H1 (cell line): Measurements from ENCODE around the gene SBNO2. TPM values are rescaled to one million over a fixed set of nuclear protein-coding genes. Genes with fewer than 3 reads are reported as not detected.

ENCODE experiments used
- CTCF ChIA-PET: fragments of 300-600 bp; sonication (Branson Sonifier 250); formaldehyde crosslinking; loops from one replicate; lab custom pipeline; 2021; ENCODE audit not compliant: partially characterized antibody; lab: Charles Lee
- POLR2A ChIA-PET: fragments of 300-600 bp; sonication (Branson Sonifier 250); formaldehyde crosslinking; loops from one replicate; lab custom pipeline; 2021; ENCODE audit warnings: inconsistent platforms; ENCODE audit not compliant: partially characterized antibody; lab: Charles Lee
- DNase-seq, 2 experiments: peaks; one replicate each; pipeline versions ENCODE4 v3.0.0 to v3.0.0-alpha.2; 2010 to 2022; ENCODE audit warnings: low spot score in 2 of 2, low read depth in 1 of 2, mixed read lengths in 1 of 2
- FAIRE-seq: peaks from 2 replicates; lab custom pipeline; 2011; peaks lifted over from hg19 to GRCh38; lab: Jason Lieb, UNC
- H2AFZ ChIP-seq: 2 replicates; pipeline ENCODE4 v1.8.1; 2012; ENCODE audit warnings: low read length, inconsistent platforms
- H2AK5ac ChIP-seq: 2 replicates; pipeline ENCODE4 v1.6.1; 2013; ENCODE audit warnings: low read depth, low read length
- H2BK120ac ChIP-seq: replicated peaks from 2 replicates; pipeline ENCODE3; 2013; ENCODE audit warnings: low read depth, low read length, inconsistent platforms
- H2BK12ac ChIP-seq: 2 replicates; pipeline ENCODE4 v1.6.1; 2013; ENCODE audit warnings: low read depth, low read length
- H2BK15ac ChIP-seq: 2 replicates; pipeline ENCODE4 v1.6.1; 2013; ENCODE audit warnings: low read length
- H2BK20ac ChIP-seq: 2 replicates; pipeline ENCODE4 v1.6.1; 2013; ENCODE audit warnings: low read length
- H2BK5ac ChIP-seq: 2 replicates; pipeline ENCODE4 v1.6.1; 2013; ENCODE audit warnings: low read depth, low read length
- H3K14ac ChIP-seq: 2 replicates; pipeline ENCODE4 v1.6.1; 2013; ENCODE audit warnings: inconsistent platforms; ENCODE audit not compliant: insufficient read length
- H3K18ac ChIP-seq: 2 replicates; pipeline ENCODE4 v1.6.1; 2013; ENCODE audit warnings: low read length; ENCODE audit errors: extremely low read depth
- H3K23ac ChIP-seq: 2 replicates; pipeline ENCODE4 v1.6.1; 2013; ENCODE audit warnings: inconsistent platforms; ENCODE audit not compliant: insufficient read length
- H3K23me2 ChIP-seq: 2 replicates; pipeline ENCODE4 v1.6.1; 2013; ENCODE audit warnings: low read depth, low read length
- H3K27ac ChIP-seq: 2 replicates; pipeline ENCODE4 v1.6.1; 2011; ENCODE audit warnings: low read depth, low read length, inconsistent platforms
- H3K27me3 ChIP-seq, 4 experiments: replicated peaks in 1 of 4; 1 replicate in 1 of 4; 2 replicates in 3 of 4; pipeline versions ENCODE4 v1.6.1 to v1.8.1; 2011 to 2013; ENCODE audit warnings: low read length in 3 of 4, mild to moderate bottlenecking in 3 of 4, inconsistent platforms in 2 of 4, mixed read lengths in 2 of 4, moderate library complexity in 1 of 4; ENCODE audit not compliant: control insufficient read depth in 3 of 4, insufficient read depth in 3 of 4; ENCODE audit errors: extremely low read depth in 1 of 4
- H3K36me3 ChIP-seq, 4 experiments: 2 replicates each; pipeline versions ENCODE4 v1.6.1 to v1.8.1; 2011 to 2013; ENCODE audit warnings: mild to moderate bottlenecking in 4 of 4, low read length in 3 of 4, moderate library complexity in 2 of 4, control low read depth in 1 of 4, inconsistent platforms in 1 of 4; ENCODE audit not compliant: insufficient read depth in 4 of 4, control insufficient read depth in 2 of 4
- H3K4ac ChIP-seq: replicated peaks from 2 replicates; pipeline ENCODE3; 2013; ENCODE audit warnings: low read length, low read depth, mixed read lengths, inconsistent platforms; ENCODE audit not compliant: insufficient read length
- H3K4me1 ChIP-seq, 4 experiments: replicated peaks in 1 of 4; 1 replicate in 1 of 4; 2 replicates in 3 of 4; pipeline versions ENCODE4 v1.6.1 to v1.8.1; 2011 to 2013; ENCODE audit warnings: low read length in 3 of 4, inconsistent platforms in 2 of 4, mixed read lengths in 1 of 4; ENCODE audit not compliant: insufficient read depth in 4 of 4, control insufficient read depth in 3 of 4
- H3K4me2 ChIP-seq, 2 experiments: 2 replicates each; pipeline versions ENCODE4 v1.6.1 to v1.8.1; 2011 to 2013; ENCODE audit warnings: low read depth in 2 of 2, low read length in 2 of 2, control low read depth in 1 of 2, inconsistent platforms in 1 of 2, mild to moderate bottlenecking in 1 of 2; ENCODE audit not compliant: insufficient read depth in 1 of 2
- H3K4me3 ChIP-seq, 4 experiments: fragments of 200-600, 300-600 bp in 1 of 4; sonication (generic), shearing (Covaris generic), sonication (Bioruptor Twin) in 1 of 4; 2 replicates each; pipeline versions ENCODE4 v1.5.1 to v1.8.1; 2011 to 2016; ENCODE audit warnings: low read length in 4 of 4, low read depth in 3 of 4, control low read depth in 2 of 4, inconsistent platforms in 2 of 4, mild to moderate bottlenecking in 2 of 4, mixed read lengths in 1 of 4, moderate library complexity in 1 of 4; ENCODE audit not compliant: insufficient read depth in 2 of 4; ENCODE audit errors: extremely low read depth in 1 of 4
- H3K56ac ChIP-seq: replicated peaks from 2 replicates; pipeline ENCODE3; 2013; ENCODE audit warnings: low read depth, mild to moderate bottlenecking, mixed read lengths, low read length, inconsistent platforms; ENCODE audit not compliant: insufficient read length
- H3K79me1 ChIP-seq: 2 replicates; pipeline ENCODE4 v1.6.1; 2013; ENCODE audit warnings: low read depth, low read length, control low read depth
- H3K79me2 ChIP-seq, 2 experiments: 2 replicates each; pipeline versions ENCODE4 v1.6.1 to v1.8.1; 2012 to 2013; ENCODE audit warnings: low read length in 2 of 2, mild to moderate bottlenecking in 2 of 2, inconsistent platforms in 1 of 2; ENCODE audit not compliant: insufficient read depth in 2 of 2, control insufficient read depth in 1 of 2
- H3K9ac ChIP-seq, 4 experiments: replicated peaks in 1 of 4; 1 replicate in 1 of 4; 2 replicates in 3 of 4; pipeline versions ENCODE4 v1.6.1 to v1.8.1; 2011 to 2013; ENCODE audit warnings: low read depth in 3 of 4, low read length in 3 of 4, control low read depth in 2 of 4, mild to moderate bottlenecking in 2 of 4, moderate library complexity in 2 of 4, inconsistent platforms in 1 of 4; ENCODE audit errors: extremely low read depth in 1 of 4
- H3K9me3 ChIP-seq, 2 experiments: 2 replicates each; pipeline versions ENCODE4 v1.6.1 to v1.8.1; 2012 to 2013; ENCODE audit warnings: mild to moderate bottlenecking in 2 of 2, moderate library complexity in 2 of 2, control low read depth in 1 of 2, inconsistent platforms in 1 of 2, low read depth in 1 of 2, low read length in 1 of 2, mixed read lengths in 1 of 2; ENCODE audit not compliant: insufficient read depth in 2 of 2
- H4K20me1 ChIP-seq, 2 experiments: replicated peaks in 1 of 2; 2 replicates each; pipeline versions ENCODE3 to v1.8.1; 2011 to 2013; ENCODE audit warnings: inconsistent platforms in 2 of 2, low read length in 2 of 2, mild to moderate bottlenecking in 1 of 2; ENCODE audit not compliant: insufficient read depth in 2 of 2, control insufficient read depth in 1 of 2
- H4K5ac ChIP-seq: 2 replicates; pipeline ENCODE4 v1.6.1; 2013; ENCODE audit warnings: low read length, low read depth, mixed read lengths, inconsistent platforms; ENCODE audit not compliant: insufficient read length
- H4K8ac ChIP-seq: 2 replicates; pipeline ENCODE4 v1.8.0; 2013; ENCODE audit warnings: mild to moderate bottlenecking, moderate library complexity, low read length, inconsistent platforms; ENCODE audit not compliant: insufficient read depth; ENCODE audit errors: extremely low read depth
- H4K91ac ChIP-seq: replicated peaks from 2 replicates; pipeline ENCODE3; 2013; ENCODE audit warnings: low read length, mixed read lengths, inconsistent platforms; ENCODE audit not compliant: insufficient read length
- E2F6 ChIP-seq: IDR thresholded peaks from 2 replicates; pipeline ENCODE4 v1.6.1; 2012; ENCODE audit warnings: inconsistent platforms
- EZH2 ChIP-seq: fragments of 200-600 bp; sonication (generic); IDR thresholded peaks from 2 replicates; pipeline ENCODE4 v1.7.1; 2012; ENCODE audit warnings: low read depth, mild to moderate bottlenecking, moderate library complexity, low read length, inconsistent platforms; ENCODE audit not compliant: severe bottlenecking
- HDAC6 ChIP-seq: IDR thresholded peaks from one replicate; pipeline ENCODE4 v1.7.1; 2012; ENCODE audit warnings: low read depth, mild to moderate bottlenecking, inconsistent platforms, low read length, moderate library complexity
- JUND ChIP-seq: IDR thresholded peaks from 2 replicates; pipeline ENCODE4 v1.6.1; 2011; ENCODE audit warnings: mild to moderate bottlenecking, improper control_type of control experiment, low read length
- KDM1A ChIP-seq: fragments of 200-600, 300-600 bp; sonication (generic); IDR thresholded peaks from 2 replicates; pipeline ENCODE4 v1.7.1; 2016; ENCODE audit warnings: mild to moderate bottlenecking, low read length, borderline replicate concordance
- KDM5A ChIP-seq: fragments of 200-600 bp; IDR thresholded peaks from 2 replicates; pipeline ENCODE4 v1.7.1; 2012; ENCODE audit warnings: mild to moderate bottlenecking, low read length, inconsistent platforms, mixed read lengths
- PHF8 ChIP-seq: fragments of 200-600 bp; sonication (generic); conservative IDR thresholded peaks from 2 replicates; pipeline ENCODE4 v1.7.1; 2012; ENCODE audit warnings: low read depth, mild to moderate bottlenecking, inconsistent platforms, low read length, moderate library complexity
- POLR2AphosphoS5 ChIP-seq: IDR thresholded peaks from 2 replicates; pipeline ENCODE4 v1.6.1; 2011; ENCODE audit warnings: low read depth, low read length
- SIRT6 ChIP-seq: IDR thresholded peaks from one replicate; pipeline ENCODE4 v1.7.1; 2012; ENCODE audit warnings: low read length, inconsistent platforms
- SP1 ChIP-seq: IDR thresholded peaks from 2 replicates; pipeline ENCODE4 v1.6.1; 2011; ENCODE audit warnings: low read depth, low read length
- SP2 ChIP-seq: IDR thresholded peaks from 2 replicates; pipeline ENCODE4 v1.6.1; 2012; ENCODE audit warnings: mild to moderate bottlenecking, low read length, inconsistent platforms
- TAF7 ChIP-seq: optimal IDR thresholded peaks from 2 replicates; pipeline ENCODE3; 2011; ENCODE audit warnings: low read depth, mild to moderate bottlenecking, inconsistent platforms, low read length, moderate library complexity, borderline replicate concordance
- WGBS, 2 experiments: shearing (Covaris generic) in 1 of 2; methylation state at CpG; one replicate each; pipeline versions ENCODE4 v1.1.6 to v1.1.7; 2013 to 2015; ENCODE audit warnings: low lambda C conversion rate in 2 of 2, mixed read lengths in 2 of 2, inconsistent platforms in 1 of 2, low coverage in 1 of 2, missing lambda C conversion rate in 1 of 2; ENCODE audit not compliant: insufficient replicate concordance in 2 of 2, insufficient coverage in 1 of 2, insufficient read length in 1 of 2; ENCODE audit errors: extremely low coverage in 1 of 2, missing lambda C conversion rate in 1 of 2; 5-methylcytosine and 5-hydroxymethylcytosine counted together
- polyA plus RNA-seq, 7 experiments: library from polyadenylated mRNA; depleted of rRNA in 3 of 7; stranded (reverse) in 5 of 7; unstranded in 2 of 7; fragments of >200 nt in 5 of 7; fragments of 200-250 nt in 2 of 7; gene quantifications; 1 replicate in 5 of 7; 2 replicates in 1 of 7; 4 replicates in 1 of 7; pipeline versions ENCODE4 v1.2.1 to v1.2.3, GENCODE V29; 2011 to 2013; ENCODE audit warnings: missing spikeins in 2 of 7, mixed read lengths in 2 of 7
- total RNA-seq: library from RNA; stranded (reverse); fragmentation: NEBNext Ultra II Directional; extraction: Animal tissue kit (Norgen Biotek cat#: 25700); gene quantifications from 2 replicates; pipeline ENCODE4 v1.2.1, GENCODE V29; 2021

Gene SBNO2
- total and polyA plus RNA-seq, 2 of the 8 experiments (the other 6 are each of a cell fraction or from before 2014, with no cell fraction given), result 12.2 to 31.4 TPM

- POLR2A ChIA-PET, result interaction anchor here (1.7 kb wide), 1 partner anchor 12 kb away, joined by 8 read pairs; no protein-coding TSS in a partner anchor
- Histone ChIP-seq H3K14ac (no peak overlapping the region), H3K79me2 (no peaks in the 10 kb centered on the region), H3K18ac (no peak overlapping the region), H3K9me3 (no peaks in the 10 kb centered on the region), H3K27me3 (no peaks in the 10 kb centered on the region), H3K27ac (no peak overlapping the region), H3K4me3 (no peak overlapping the region), H2BK20ac (no peak overlapping the region), H3K56ac (no peak overlapping the region), H2BK15ac (no peak overlapping the region), H2BK12ac (no peak overlapping the region), H2AFZ (no peak overlapping the region), H3K79me1 (peaks cover 5% of the 10 kb centered on the region), H3K4me2 (no peak overlapping the region), H2AK5ac (no peak overlapping the region), H4K8ac (no peak overlapping the region), H3K9ac (no peak overlapping the region), H4K91ac (no peak overlapping the region), H3K23me2 (no peaks in the 10 kb centered on the region), H2BK5ac (no peak overlapping the region), H3K23ac (no peak overlapping the region), H3K4me1 (peaks cover 0 to 5% (median 0%) of the 10 kb centered on the region in 4 experiments; a peak in 3 of 7 replicates), H3K4ac (no peak overlapping the region), H4K20me1 (peaks cover 1 to 12% of the 10 kb centered on the region in 2 experiments), H2BK120ac (no peak overlapping the region), H3K36me3 (peaks cover 0 to 47% (median 7%) of the 10 kb centered on the region in 4 experiments; a peak in 3 of 8 replicates), H4K5ac (no peak overlapping the region)
- DNase-seq (no peak), FAIRE-seq (no peak)
- CTCF ChIA-PET, result interaction anchor here (0.5 to 8.9 kb wide), 4 partner anchors 11 to 295 kb away, joined by 3 to 54 read pairs (median 7); partner anchors contain the start of gene ARHGAP45
- 80% methylated on average over 16 of the region's 16 CpGs; no CpG with 5 or more reads in 1 of the 2 experiments for WGBS, 2 experiments
- TF ChIP-seq KDM1A (no peak), EZH2 (no peak), KDM5A (no peak), SIRT6 (no peak), POLR2AphosphoS5 (no peak), TAF7 (no peak), E2F6 (no peak), PHF8 (no peak), JUND (no peak), SP1 (no peak), HDAC6 (no peak), SP2 (no peak)
These were observed 97.1 kb downstream of the SBNO2 start for GRCh38 chr19:1076951-1077350.
